Measurements from ENCODE around the gene TTC8. TPM values are rescaled to one million over a fixed set of nuclear protein-coding genes. Genes with fewer than 3 reads are reported as not detected.

TTC8 gene
- total and polyA plus RNA-seq, 2 donors (not counting 1 experiment from before 2014, with no cell fraction given), result 31.2 to 44.2 TPM

DNA sequence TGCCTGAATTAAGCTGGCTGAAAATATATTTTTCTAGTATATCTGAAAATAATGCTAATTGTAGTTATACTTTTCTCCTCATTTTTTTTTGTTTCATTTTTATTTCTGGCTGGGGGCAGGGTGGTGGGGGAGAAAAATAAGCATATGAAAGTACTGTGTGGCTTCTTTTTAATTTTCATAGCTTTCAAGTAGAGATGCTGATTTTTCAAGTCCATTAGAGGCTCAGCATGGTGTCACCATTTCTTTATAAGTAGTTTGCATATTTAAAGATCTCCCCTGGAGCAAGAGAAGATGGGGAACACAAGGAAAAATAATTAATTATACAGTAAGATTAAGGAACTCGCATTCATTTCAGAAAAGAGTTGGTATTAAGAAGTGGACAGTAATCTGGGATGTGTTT is 27.1 kb downstream of the TTC8 start:
- Histone ChIP-seq H3K4me3 (replicated peaks in 1 of 4; ENCODE audit: control extremely low read depth in 1 of 4, insufficient read depth in 1 of 4, low read depth in 3 of 4, low read length in 4 of 4) (no peak overlapping the region), H3K9ac (ENCODE audit: insufficient read depth, low read length) (no peak overlapping the region), H4K20me1 (ENCODE audit: control insufficient read depth, extremely low read depth, insufficient read depth, low read length) (no peaks in the 10 kb centered on the region), H3K36me3 (ENCODE audit: control insufficient read depth, insufficient read depth, low read length) (no peaks in the 10 kb centered on the region), H2AFZ (ENCODE audit: low read length) (no peak overlapping the region), H3K27me3 (ENCODE audit: control insufficient read depth, insufficient read depth, low read length) (no peaks in the 10 kb centered on the region), H3K9me3 (ENCODE audit: control insufficient read depth, insufficient read depth, low read depth, low read length) (no peaks in the 10 kb centered on the region), H3K4me2 (ENCODE audit: extremely low read depth, insufficient read depth, low read length) (no peak overlapping the region), H3K4me1 (ENCODE audit: control insufficient read depth, extremely low read depth, insufficient read depth, low read length) (no peaks in the 10 kb centered on the region), H3K79me2 (ENCODE audit: control insufficient read depth, insufficient read depth, low read length) (no peaks in the 10 kb centered on the region), H3K27ac (ENCODE audit: insufficient read depth, low read length) (no peak overlapping the region)
- no peak for DNase-seq (ENCODE audit: low read depth in 2 of 2)
- TF ChIP-seq, protein P1, sequence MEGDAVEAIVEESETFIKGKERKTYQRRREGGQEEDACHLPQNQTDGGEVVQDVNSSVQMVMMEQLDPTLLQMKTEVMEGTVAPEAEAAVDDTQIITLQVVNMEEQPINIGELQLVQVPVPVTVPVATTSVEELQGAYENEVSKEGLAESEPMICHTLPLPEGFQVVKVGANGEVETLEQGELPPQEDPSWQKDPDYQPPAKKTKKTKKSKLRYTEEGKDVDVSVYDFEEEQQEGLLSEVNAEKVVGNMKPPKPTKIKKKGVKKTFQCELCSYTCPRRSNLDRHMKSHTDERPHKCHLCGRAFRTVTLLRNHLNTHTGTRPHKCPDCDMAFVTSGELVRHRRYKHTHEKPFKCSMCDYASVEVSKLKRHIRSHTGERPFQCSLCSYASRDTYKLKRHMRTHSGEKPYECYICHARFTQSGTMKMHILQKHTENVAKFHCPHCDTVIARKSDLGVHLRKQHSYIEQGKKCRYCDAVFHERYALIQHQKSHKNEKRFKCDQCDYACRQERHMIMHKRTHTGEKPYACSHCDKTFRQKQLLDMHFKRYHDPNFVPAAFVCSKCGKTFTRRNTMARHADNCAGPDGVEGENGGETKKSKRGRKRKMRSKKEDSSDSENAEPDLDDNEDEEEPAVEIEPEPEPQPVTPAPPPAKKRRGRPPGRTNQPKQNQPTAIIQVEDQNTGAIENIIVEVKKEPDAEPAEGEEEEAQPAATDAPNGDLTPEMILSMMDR (conservative IDR thresholded peaks at IDR 0.05 in 1 of 2, IDR thresholded peaks at IDR 0.05 in 1 of 2; ENCODE audit: low read depth in 1 of 2, low read length in 2 of 2), result no peak
- no peak for TF ChIP-seq EZH2 (IDR thresholded peaks at IDR 0.05; ENCODE audit: low read length, missing control alignments)

DNA sequence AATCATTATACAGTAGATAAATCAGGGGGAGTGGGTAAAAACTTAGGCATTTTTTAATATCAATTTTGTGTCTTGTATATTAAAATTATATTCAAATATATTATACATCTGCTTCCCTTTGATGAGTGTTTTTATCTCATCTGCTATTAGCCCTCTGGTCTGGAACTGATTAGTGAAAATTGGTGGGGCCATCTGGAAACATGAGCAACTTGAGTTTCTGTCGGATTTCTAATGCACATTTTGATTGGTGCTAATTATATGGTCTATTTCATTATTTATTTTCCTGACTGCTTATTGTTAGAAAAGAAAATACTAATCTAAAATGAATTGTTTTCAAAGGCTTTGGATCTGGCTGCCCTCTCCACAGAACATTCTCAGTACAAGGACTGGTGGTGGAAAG is 28.2 kb downstream of the TTC8 start:
- no peaks in the 10 kb centered on the region for H3K79me2 ChIP-seq (ENCODE audit: control insufficient read depth, insufficient read depth, low read length)
- no peaks in the 10 kb centered on the region for H3K36me3 ChIP-seq (ENCODE audit: control insufficient read depth, insufficient read depth, low read length)
- H3K9ac ChIP-seq (ENCODE audit: insufficient read depth, low read length), result no peak overlapping the region
- H2AFZ ChIP-seq (ENCODE audit: low read length), result no peak overlapping the region
- H3K4me1 ChIP-seq (ENCODE audit: control insufficient read depth, extremely low read depth, insufficient read depth, low read length), result peaks cover 2% of the 10 kb centered on the region
- TF ChIP-seq, protein P1 (conservative IDR thresholded peaks at IDR 0.05 in 1 of 2, IDR thresholded peaks at IDR 0.05 in 1 of 2; ENCODE audit: low read depth in 1 of 2, low read length in 2 of 2), result no peak
- no peak for TF ChIP-seq EZH2 (IDR thresholded peaks at IDR 0.05; ENCODE audit: low read length, missing control alignments)
- no peak overlapping the region for H3K4me2 ChIP-seq (ENCODE audit: extremely low read depth, insufficient read depth, low read length)
- H3K4me3 ChIP-seq (replicated peaks in 1 of 4; ENCODE audit: control extremely low read depth in 1 of 4, insufficient read depth in 1 of 4, low read depth in 3 of 4, low read length in 4 of 4), result no peak overlapping the region
- no peaks in the 10 kb centered on the region for H3K27me3 ChIP-seq (ENCODE audit: control insufficient read depth, insufficient read depth, low read length)
- no peaks in the 10 kb centered on the region for H3K9me3 ChIP-seq (ENCODE audit: control insufficient read depth, insufficient read depth, low read depth, low read length)
- DNase-seq (ENCODE audit: low read depth in 2 of 2), result no peak
- H4K20me1 ChIP-seq (ENCODE audit: control insufficient read depth, extremely low read depth, insufficient read depth, low read length), result no peaks in the 10 kb centered on the region
- H3K27ac ChIP-seq (ENCODE audit: insufficient read depth, low read length), result no peak overlapping the region

DNA sequence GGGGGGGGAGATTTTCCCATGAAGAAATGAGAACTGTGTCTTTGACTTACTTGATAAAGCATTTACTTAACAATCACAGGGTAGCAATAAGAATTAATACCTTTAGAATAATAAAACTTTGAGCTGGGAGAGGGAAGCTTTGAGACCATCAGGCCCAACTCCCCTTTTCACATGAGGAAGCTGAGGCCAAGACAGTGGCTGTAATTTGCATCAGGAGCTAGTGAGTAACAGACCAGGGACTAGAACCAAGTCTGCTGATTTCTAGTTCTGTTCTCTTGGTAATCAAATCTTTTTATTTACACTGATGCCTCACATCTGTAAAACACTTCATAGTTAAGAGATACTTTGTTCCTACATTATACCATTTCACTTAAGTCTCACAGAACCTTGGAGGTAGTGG is 28.7 kb downstream of the TTC8 start:
- no peaks in the 10 kb centered on the region for H3K9me3 ChIP-seq (ENCODE audit: control insufficient read depth, insufficient read depth, low read depth, low read length)
- H3K4me3 ChIP-seq (replicated peaks in 1 of 4; ENCODE audit: control extremely low read depth in 1 of 4, insufficient read depth in 1 of 4, low read depth in 3 of 4, low read length in 4 of 4), result no peak overlapping the region
- no peak overlapping the region for H2AFZ ChIP-seq (ENCODE audit: low read length)
- no peak for TF ChIP-seq EZH2 (IDR thresholded peaks at IDR 0.05; ENCODE audit: low read length, missing control alignments)
- TF ChIP-seq, protein P1 (conservative IDR thresholded peaks at IDR 0.05 in 1 of 2, IDR thresholded peaks at IDR 0.05 in 1 of 2; ENCODE audit: low read depth in 1 of 2, low read length in 2 of 2), result no peak
- H3K36me3 ChIP-seq (ENCODE audit: control insufficient read depth, insufficient read depth, low read length), result no peaks in the 10 kb centered on the region
- peaks cover 2% of the 10 kb centered on the region for H3K4me1 ChIP-seq (ENCODE audit: control insufficient read depth, extremely low read depth, insufficient read depth, low read length)
- H3K4me2 ChIP-seq (ENCODE audit: extremely low read depth, insufficient read depth, low read length), result no peak overlapping the region
- H3K27ac ChIP-seq (ENCODE audit: insufficient read depth, low read length), result no peak overlapping the region
- DNase-seq (ENCODE audit: low read depth in 2 of 2), result no peak
- no peaks in the 10 kb centered on the region for H3K27me3 ChIP-seq (ENCODE audit: control insufficient read depth, insufficient read depth, low read length)
- no peaks in the 10 kb centered on the region for H3K79me2 ChIP-seq (ENCODE audit: control insufficient read depth, insufficient read depth, low read length)
- no peaks in the 10 kb centered on the region for H4K20me1 ChIP-seq (ENCODE audit: control insufficient read depth, extremely low read depth, insufficient read depth, low read length)
- no peak overlapping the region for H3K9ac ChIP-seq (ENCODE audit: insufficient read depth, low read length)
